Measurements from ENCODE around the gene CCDC92.

- no peak for TF ChIP-seq CTCF (IDR thresholded peaks at IDR 0.05; ENCODE audit: poor library complexity)
- no peak for TF ChIP-seq EZH2 (IDR thresholded peaks at IDR 0.05; ENCODE audit: borderline replicate concordance)
- TF ChIP-seq EZH2phosphoT487 (IDR thresholded peaks at IDR 0.05; ENCODE audit: low read depth, severe bottlenecking, unreplicated experiment) = no peak
Observed at GRCh38 chr12:123889848-123890535, 82.6 kb downstream of the CCDC92 start.

Data from hepatocyte (in vitro differentiated cells).